HEK293T (cell line): ENCODE results near the gene USP3.

ENCODE experiments used
- ARNT ChIP-seq: fragments of 450-650 bp; IDR thresholded peaks from 2 replicates; pipeline ENCODE4 v1.6.1; 2017; ENCODE audit warnings: mild to moderate bottlenecking
- FOXA1 ChIP-seq: fragments of 450-650 bp; IDR thresholded peaks from 2 replicates; pipeline ENCODE4 v1.6.1; 2016; ENCODE audit warnings: mild to moderate bottlenecking
- FOXK2 ChIP-seq: fragments of 450-650 bp; IDR thresholded peaks from 2 replicates; pipeline ENCODE4 v1.6.1; 2016; ENCODE audit warnings: mild to moderate bottlenecking
- FOXM1 ChIP-seq: fragments of 450-650 bp; IDR thresholded peaks from 2 replicates; pipeline ENCODE4 v1.6.1; 2017; ENCODE audit warnings: mild to moderate bottlenecking, borderline replicate concordance
- SP1 ChIP-seq: fragments of 450-650 bp; IDR thresholded peaks from 2 replicates; pipeline ENCODE4 v1.6.1; 2017
- SUZ12 ChIP-seq: fragments of 450-650 bp; IDR thresholded peaks from 2 replicates; pipeline ENCODE4 v1.6.1; 2016; ENCODE audit warnings: mild to moderate bottlenecking

- TF ChIP-seq FOXM1 (no peak), SP1 (no peak), SUZ12 (no peak), ARNT (no peak), FOXK2 (no peak), FOXA1 (no peak)
These were observed 59.7 kb downstream of the USP3 start for GRCh38 chr15:63564093-63564492.
